ENCODE measurements around the gene PDE6C. TPM values are rescaled to one million over a fixed set of nuclear protein-coding genes. Genes with fewer than 3 reads are reported as not detected.

PDE6C gene
- total and polyA plus RNA-seq, 2 donors (not counting 1 experiment from before 2014, with no cell fraction given): not detected

DNA sequence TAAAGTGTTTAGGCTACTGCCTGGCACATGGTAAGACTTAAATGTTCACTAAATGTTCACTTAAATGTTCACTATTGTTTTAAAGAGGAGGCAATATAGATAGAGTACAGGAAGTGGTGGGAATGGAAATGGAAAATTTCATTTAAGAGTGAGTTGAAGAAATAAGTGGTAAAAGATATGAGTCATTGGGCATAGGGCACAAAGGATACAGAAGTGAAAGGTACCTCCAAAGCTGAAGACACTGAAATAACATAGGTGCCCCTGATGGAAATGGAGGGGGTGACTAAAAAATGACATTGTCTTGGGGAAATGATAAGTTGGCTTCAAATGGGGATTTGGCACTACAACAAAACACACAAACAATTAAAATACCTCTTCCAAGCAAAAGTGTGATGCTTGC lies 95.3 kb downstream of the PDE6C start:
- CTCF ChIA-PET: no interaction called here
- H3K9me3 Mint-ChIP-seq (ENCODE audit: insufficient read depth): no peaks in the 10 kb centered on the region
- H3K9ac ChIP-seq (ENCODE audit: low read length): no peak overlapping the region
- no peak overlapping the region for H3K27ac ChIP-seq (ENCODE audit: low read length in 2 of 2)
- no peaks in the 10 kb centered on the region for H3K27me3 ChIP-seq (replicated peaks in 1 of 4; ENCODE audit: control extremely low read depth in 1 of 4, control insufficient read depth in 3 of 4, insufficient read depth in 4 of 4, low read length in 3 of 4)
- no peak overlapping the region for H3K27ac Mint-ChIP-seq
- H2AFZ ChIP-seq (ENCODE audit: insufficient read depth, low read depth, low read length, poor library complexity, severe bottlenecking): no peak overlapping the region
- H3K27me3 Mint-ChIP-seq: peaks cover 5% of the 10 kb centered on the region
- no peak for ATAC-seq (ENCODE audit: low read depth)
- H3K4me3 Mint-ChIP-seq: no peak overlapping the region
- POLR2A ChIA-PET: no interaction called here
- H3K36me3 ChIP-seq (replicated peaks in 1 of 2; ENCODE audit: control extremely low read depth in 1 of 2, control insufficient read depth in 1 of 2, extremely low read depth in 1 of 2, insufficient read depth in 2 of 2, low read length in 1 of 2): no peaks in the 10 kb centered on the region
- peaks cover 6% of the 10 kb centered on the region for H3K4me1 Mint-ChIP-seq
- no peaks in the 10 kb centered on the region for H3K79me2 ChIP-seq (ENCODE audit: control insufficient read depth, insufficient read depth, low read length)
- peaks cover 4% of the 10 kb centered on the region in 2 donors for H3K4me1 ChIP-seq (ENCODE audit: control insufficient read depth in 2 of 2, insufficient read depth in 2 of 2, low read length in 2 of 2)
- DNase-seq: no peak
- H4K20me1 ChIP-seq (ENCODE audit: control insufficient read depth, insufficient read depth, low read length, poor library complexity, severe bottlenecking): no peaks in the 10 kb centered on the region
- intact Hi-C loops (cut with micrococcal nuclease): loop anchor here (10.0 kb wide), 2 partner anchors 187 to 837 kb away; partner anchors contain the start of genes HELLS and SLC35G1
- TF ChIP-seq EZH2 (IDR thresholded peaks at IDR 0.05; ENCODE audit: borderline replicate concordance, insufficient read depth, low read depth, low read length, poor library complexity, severe bottlenecking): no peak
- TF ChIP-seq, protein P1, sequence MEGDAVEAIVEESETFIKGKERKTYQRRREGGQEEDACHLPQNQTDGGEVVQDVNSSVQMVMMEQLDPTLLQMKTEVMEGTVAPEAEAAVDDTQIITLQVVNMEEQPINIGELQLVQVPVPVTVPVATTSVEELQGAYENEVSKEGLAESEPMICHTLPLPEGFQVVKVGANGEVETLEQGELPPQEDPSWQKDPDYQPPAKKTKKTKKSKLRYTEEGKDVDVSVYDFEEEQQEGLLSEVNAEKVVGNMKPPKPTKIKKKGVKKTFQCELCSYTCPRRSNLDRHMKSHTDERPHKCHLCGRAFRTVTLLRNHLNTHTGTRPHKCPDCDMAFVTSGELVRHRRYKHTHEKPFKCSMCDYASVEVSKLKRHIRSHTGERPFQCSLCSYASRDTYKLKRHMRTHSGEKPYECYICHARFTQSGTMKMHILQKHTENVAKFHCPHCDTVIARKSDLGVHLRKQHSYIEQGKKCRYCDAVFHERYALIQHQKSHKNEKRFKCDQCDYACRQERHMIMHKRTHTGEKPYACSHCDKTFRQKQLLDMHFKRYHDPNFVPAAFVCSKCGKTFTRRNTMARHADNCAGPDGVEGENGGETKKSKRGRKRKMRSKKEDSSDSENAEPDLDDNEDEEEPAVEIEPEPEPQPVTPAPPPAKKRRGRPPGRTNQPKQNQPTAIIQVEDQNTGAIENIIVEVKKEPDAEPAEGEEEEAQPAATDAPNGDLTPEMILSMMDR (IDR thresholded peaks at IDR 0.05): no peak
- no peak overlapping the region for H3K4me2 ChIP-seq (replicated peaks; ENCODE audit: low read depth, low read length, poor library complexity, severe bottlenecking)
- H3K9me3 ChIP-seq (ENCODE audit: control extremely low read depth in 1 of 3, control insufficient read depth in 2 of 3, insufficient read depth in 1 of 3, low read length in 2 of 3): no peaks in the 10 kb centered on the region
- no peak overlapping the region for H3K4me3 ChIP-seq (ENCODE audit: control extremely low read depth in 1 of 5, extremely low read depth in 1 of 5, insufficient read depth in 1 of 5, low read depth in 2 of 5, low read length in 4 of 5)

DNA sequence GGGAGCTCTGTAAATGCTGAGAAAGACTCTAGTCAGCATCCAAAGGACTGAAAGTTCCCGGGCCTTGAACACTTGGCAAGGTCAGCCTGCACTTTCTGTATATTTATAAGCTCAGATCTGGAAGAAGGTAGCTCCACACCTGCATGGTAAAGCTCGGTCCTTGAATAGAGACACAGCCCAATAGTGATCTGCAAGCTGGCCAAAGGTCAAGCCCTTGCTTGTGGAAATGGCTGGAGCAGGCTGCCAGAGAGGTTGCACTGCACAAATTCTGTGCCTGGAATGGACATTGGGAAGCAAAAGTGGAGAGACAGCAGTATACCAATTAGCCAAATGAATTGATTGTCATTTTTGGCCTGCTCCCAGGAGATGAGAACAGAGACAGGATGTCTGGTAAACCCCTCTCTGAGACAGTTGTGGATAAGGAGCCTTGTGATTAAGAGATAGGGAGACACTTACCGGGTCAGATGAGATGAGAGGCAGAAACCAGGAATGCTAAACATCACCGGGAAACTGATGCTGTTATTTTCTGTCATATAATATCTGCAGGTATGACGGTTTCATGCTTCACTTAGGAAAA lies 98.1 kb downstream of the PDE6C start:
- ChIA-PET CTCF (no interaction called here), POLR2A (no interaction called here)
- H3K27ac Mint-ChIP-seq: no peak overlapping the region
- no peak for ATAC-seq (ENCODE audit: low read depth)
- H4K20me1 ChIP-seq (ENCODE audit: control insufficient read depth, insufficient read depth, low read length, poor library complexity, severe bottlenecking): no peaks in the 10 kb centered on the region
- H3K36me3 ChIP-seq (replicated peaks in 1 of 2; ENCODE audit: control extremely low read depth in 1 of 2, control insufficient read depth in 1 of 2, extremely low read depth in 1 of 2, insufficient read depth in 2 of 2, low read length in 1 of 2): no peaks in the 10 kb centered on the region
- no peak overlapping the region for H3K27ac ChIP-seq (ENCODE audit: low read length in 2 of 2)
- H3K4me3 ChIP-seq (ENCODE audit: control extremely low read depth in 1 of 5, extremely low read depth in 1 of 5, insufficient read depth in 1 of 5, low read depth in 2 of 5, low read length in 4 of 5): no peak overlapping the region
- TF ChIP-seq, protein P1 (IDR thresholded peaks at IDR 0.05): no peak
- no peak for TF ChIP-seq EZH2 (IDR thresholded peaks at IDR 0.05; ENCODE audit: borderline replicate concordance, insufficient read depth, low read depth, low read length, poor library complexity, severe bottlenecking)
- DNase-seq: no peak
- 87% methylated on average over 4 of the region's 5 CpGs for WGBS (ENCODE audit: insufficient coverage)
- H3K4me1 Mint-ChIP-seq: peaks cover 6% of the 10 kb centered on the region
- H3K9me3 Mint-ChIP-seq (ENCODE audit: insufficient read depth): no peaks in the 10 kb centered on the region
- H3K79me2 ChIP-seq (ENCODE audit: control insufficient read depth, insufficient read depth, low read length): no peaks in the 10 kb centered on the region
- no peak overlapping the region for H3K4me2 ChIP-seq (replicated peaks; ENCODE audit: low read depth, low read length, poor library complexity, severe bottlenecking)
- no peak overlapping the region for H2AFZ ChIP-seq (ENCODE audit: insufficient read depth, low read depth, low read length, poor library complexity, severe bottlenecking)
- no peak overlapping the region for H3K9ac ChIP-seq (ENCODE audit: low read length)
- no peaks in the 10 kb centered on the region for H3K4me1 ChIP-seq (ENCODE audit: control insufficient read depth in 2 of 2, insufficient read depth in 2 of 2, low read length in 2 of 2)
- no peaks in the 10 kb centered on the region for H3K9me3 ChIP-seq (ENCODE audit: control extremely low read depth in 1 of 3, control insufficient read depth in 2 of 3, insufficient read depth in 1 of 3, low read length in 2 of 3)
- H3K4me3 Mint-ChIP-seq: no peak overlapping the region
- no peaks in the 10 kb centered on the region for H3K27me3 ChIP-seq (replicated peaks in 1 of 4; ENCODE audit: control extremely low read depth in 1 of 4, control insufficient read depth in 3 of 4, insufficient read depth in 4 of 4, low read length in 3 of 4)
- intact Hi-C loops (cut with micrococcal nuclease): no loop called here
- H3K27me3 Mint-ChIP-seq: peaks cover 8% of the 10 kb centered on the region

Measured in B cell (primary cell).